ENCODE measurements around the gene GREM1.

DNA sequence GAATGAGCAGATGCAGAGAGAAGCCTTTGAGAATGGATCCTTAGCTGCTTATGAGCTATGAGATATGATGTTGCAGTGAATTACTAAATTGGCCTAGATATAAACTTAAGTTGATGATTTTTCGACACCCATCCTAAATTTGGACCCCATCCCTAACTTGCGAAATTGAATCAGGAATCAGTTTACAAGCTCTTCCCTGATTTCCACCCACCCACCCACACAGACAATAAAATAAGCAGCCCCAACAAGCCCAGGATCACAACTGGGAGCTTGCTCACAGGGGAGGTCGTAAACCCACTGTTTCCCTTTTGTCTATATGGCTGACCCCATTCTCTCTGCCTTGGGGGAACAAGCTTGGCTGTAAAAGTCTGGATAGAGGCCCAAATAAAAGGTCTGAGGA lies 57.3 kb downstream of the GREM1 start:
- TF ChIP-seq, protein P1, sequence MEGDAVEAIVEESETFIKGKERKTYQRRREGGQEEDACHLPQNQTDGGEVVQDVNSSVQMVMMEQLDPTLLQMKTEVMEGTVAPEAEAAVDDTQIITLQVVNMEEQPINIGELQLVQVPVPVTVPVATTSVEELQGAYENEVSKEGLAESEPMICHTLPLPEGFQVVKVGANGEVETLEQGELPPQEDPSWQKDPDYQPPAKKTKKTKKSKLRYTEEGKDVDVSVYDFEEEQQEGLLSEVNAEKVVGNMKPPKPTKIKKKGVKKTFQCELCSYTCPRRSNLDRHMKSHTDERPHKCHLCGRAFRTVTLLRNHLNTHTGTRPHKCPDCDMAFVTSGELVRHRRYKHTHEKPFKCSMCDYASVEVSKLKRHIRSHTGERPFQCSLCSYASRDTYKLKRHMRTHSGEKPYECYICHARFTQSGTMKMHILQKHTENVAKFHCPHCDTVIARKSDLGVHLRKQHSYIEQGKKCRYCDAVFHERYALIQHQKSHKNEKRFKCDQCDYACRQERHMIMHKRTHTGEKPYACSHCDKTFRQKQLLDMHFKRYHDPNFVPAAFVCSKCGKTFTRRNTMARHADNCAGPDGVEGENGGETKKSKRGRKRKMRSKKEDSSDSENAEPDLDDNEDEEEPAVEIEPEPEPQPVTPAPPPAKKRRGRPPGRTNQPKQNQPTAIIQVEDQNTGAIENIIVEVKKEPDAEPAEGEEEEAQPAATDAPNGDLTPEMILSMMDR (IDR thresholded peaks at IDR 0.05): no peak
- TF ChIP-seq POLR2A (IDR thresholded peaks at IDR 0.05): no peak
